Measurements from ENCODE around the gene ARHGEF1.
A peak's percentile ranks its signal among the peaks of the same experiment; 100 is the strongest.

ARHGEF1 gene

DNA sequence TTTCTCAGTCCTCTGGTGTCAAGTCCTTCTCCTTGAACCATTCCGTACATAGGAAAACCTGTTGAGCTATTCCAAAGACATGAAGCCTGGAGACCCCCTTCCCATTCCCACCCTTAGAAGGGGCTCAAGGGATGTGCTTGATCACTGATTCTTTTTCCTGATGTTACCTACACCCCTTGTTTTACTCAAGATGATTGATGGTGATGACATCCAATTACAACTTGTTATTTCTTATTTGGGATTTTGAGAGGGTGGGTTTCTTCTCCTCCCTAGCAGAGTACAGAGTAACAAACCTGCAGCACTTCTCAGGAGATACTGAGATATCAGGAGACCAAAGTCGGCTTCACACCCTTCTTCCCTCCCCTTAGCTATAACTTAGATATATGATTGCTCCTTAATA is 29.6 kb upstream of the ARHGEF1 start:
- no peaks in the 10 kb centered on the region for H3K9me3 ChIP-seq (ENCODE audit: insufficient read depth, low read length)
- no peak overlapping the region for H3K4me2 ChIP-seq (ENCODE audit: low read length)
- H3K36me3 ChIP-seq (replicated peaks; ENCODE audit: low read depth, low read length), result no peaks in the 10 kb centered on the region
- H3K4me3 ChIP-seq (ENCODE audit: low read length), result no peak overlapping the region
- H3K4me1 ChIP-seq (ENCODE audit: low read length), result no peaks in the 10 kb centered on the region
- H3K27me3 ChIP-seq (ENCODE audit: low read depth, low read length), result peaks cover 57% of the 10 kb centered on the region
- H3K79me2 ChIP-seq (ENCODE audit: low read length), result no peaks in the 10 kb centered on the region
- no peaks in the 10 kb centered on the region for H4K20me1 ChIP-seq (ENCODE audit: insufficient read depth, low read length)
- H3K27ac ChIP-seq (ENCODE audit: low read length), result no peak overlapping the region
- H3K9ac ChIP-seq (ENCODE audit: low read length), result no peak overlapping the region
- no peak overlapping the region for H2AFZ ChIP-seq (ENCODE audit: low read depth, low read length)
- TF ChIP-seq EZH2phosphoT487 (IDR thresholded peaks at IDR 0.05; ENCODE audit: low read depth), result no peak

DNA sequence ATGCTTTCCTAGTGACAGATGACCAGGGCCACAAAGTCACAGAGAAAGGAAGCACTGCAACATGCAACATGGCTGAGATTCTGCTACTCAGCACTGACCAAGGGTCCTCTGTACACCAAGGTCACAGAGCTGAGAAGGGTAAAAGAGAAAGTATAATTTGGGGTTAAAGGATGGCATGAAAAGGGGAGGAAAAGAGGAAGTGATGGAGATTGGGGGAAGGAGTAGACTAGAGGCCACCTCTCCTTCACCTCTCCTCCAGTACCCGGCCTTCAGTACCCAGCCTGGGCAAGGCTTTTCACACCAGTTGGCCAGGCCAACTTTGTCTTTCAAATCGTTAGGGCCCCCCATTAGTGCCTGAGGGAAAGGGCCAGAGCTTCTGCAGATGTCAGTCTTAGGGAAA is 29.2 kb upstream of the ARHGEF1 start:
- TF ChIP-seq, protein P1, sequence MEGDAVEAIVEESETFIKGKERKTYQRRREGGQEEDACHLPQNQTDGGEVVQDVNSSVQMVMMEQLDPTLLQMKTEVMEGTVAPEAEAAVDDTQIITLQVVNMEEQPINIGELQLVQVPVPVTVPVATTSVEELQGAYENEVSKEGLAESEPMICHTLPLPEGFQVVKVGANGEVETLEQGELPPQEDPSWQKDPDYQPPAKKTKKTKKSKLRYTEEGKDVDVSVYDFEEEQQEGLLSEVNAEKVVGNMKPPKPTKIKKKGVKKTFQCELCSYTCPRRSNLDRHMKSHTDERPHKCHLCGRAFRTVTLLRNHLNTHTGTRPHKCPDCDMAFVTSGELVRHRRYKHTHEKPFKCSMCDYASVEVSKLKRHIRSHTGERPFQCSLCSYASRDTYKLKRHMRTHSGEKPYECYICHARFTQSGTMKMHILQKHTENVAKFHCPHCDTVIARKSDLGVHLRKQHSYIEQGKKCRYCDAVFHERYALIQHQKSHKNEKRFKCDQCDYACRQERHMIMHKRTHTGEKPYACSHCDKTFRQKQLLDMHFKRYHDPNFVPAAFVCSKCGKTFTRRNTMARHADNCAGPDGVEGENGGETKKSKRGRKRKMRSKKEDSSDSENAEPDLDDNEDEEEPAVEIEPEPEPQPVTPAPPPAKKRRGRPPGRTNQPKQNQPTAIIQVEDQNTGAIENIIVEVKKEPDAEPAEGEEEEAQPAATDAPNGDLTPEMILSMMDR (IDR thresholded peaks at IDR 0.05; ENCODE audit: low read depth, low read length), result no peak
- no peak for TF ChIP-seq EZH2phosphoT487 (IDR thresholded peaks at IDR 0.05; ENCODE audit: low read depth)
- Histone ChIP-seq H3K27ac (ENCODE audit: low read length) (no peak overlapping the region), H3K4me2 (ENCODE audit: low read length) (no peak overlapping the region), H3K9ac (ENCODE audit: low read length) (no peak overlapping the region), H3K27me3 (ENCODE audit: low read depth, low read length) (peaks cover 54% of the 10 kb centered on the region), H3K4me3 (ENCODE audit: low read length) (no peak overlapping the region), H4K20me1 (ENCODE audit: insufficient read depth, low read length) (no peaks in the 10 kb centered on the region), H3K36me3 (replicated peaks; ENCODE audit: low read depth, low read length) (no peaks in the 10 kb centered on the region), H3K9me3 (ENCODE audit: insufficient read depth, low read length) (no peaks in the 10 kb centered on the region), H3K4me1 (ENCODE audit: low read length) (peaks cover under 1% of the 10 kb centered on the region; the same call in 1 of the 2 replicates), H3K79me2 (ENCODE audit: low read length) (no peaks in the 10 kb centered on the region), H2AFZ (ENCODE audit: low read depth, low read length) (no peak overlapping the region)

DNA sequence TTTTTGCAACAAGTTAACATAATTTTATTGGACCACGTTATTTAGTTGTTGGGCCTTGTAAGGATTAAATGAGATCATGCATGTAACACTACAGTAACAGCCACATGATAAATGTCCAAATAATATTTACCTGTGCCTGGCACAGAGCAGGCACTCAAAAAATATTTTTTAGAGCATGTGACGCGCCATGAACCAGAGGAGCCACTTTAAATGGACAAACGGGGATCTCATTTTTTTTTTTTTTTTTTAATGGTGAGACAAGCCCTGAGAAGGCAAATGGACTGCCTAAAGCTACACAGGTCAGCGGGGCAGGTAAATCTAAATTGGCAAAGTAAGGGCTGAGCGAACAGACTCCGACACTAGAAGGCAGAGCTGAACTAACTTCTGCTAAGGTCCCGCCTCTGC is 23.8 kb upstream of the ARHGEF1 start:
- no peak for TF ChIP-seq EZH2phosphoT487 (IDR thresholded peaks at IDR 0.05; ENCODE audit: low read depth)
- TF ChIP-seq, protein P1 (IDR thresholded peaks at IDR 0.05; ENCODE audit: low read depth, low read length), result peak; percentile 61
- no peak overlapping the region for H3K27ac ChIP-seq (ENCODE audit: low read length)

DNA sequence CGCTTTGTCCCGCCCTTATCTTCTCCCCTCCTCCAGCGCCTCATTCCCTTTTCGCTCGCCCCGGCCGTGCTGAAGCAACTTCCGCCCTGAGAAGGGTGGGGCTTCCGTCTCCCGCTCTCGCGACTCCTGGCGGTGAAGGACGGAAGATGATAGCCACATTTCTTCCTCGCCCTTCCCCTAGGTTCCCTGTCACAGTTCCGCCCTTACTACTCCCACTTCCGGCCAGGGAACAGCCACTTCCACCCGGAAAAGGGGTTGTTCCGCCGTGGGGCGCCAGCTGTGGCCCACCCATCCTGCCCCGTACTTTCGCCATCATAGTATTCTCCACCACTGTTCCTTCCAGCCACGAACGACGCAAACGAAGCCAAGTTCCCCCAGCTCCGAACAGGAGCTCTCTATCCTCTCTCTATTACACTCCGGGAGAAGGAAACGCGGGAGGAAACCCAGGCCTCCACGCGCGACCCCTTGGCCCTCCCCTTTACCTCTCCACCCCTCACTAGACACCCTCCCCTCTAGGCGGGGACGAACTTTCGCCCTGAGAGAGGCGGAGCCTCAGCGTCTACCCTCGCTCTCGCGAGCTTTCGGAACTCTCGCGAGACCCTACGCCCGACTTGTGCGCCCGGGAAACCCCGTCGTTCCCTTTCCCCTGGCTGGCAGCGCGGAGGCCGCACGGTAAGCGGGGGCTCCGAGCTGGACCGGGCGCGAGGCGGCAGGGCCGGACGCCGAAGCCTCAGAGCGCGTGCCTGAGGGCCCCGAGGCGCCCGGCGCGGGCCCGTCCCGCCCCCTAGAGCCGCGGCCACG is 23.2 kb upstream of the ARHGEF1 start, which contains the start of gene RPS19:
RPS19 (plus strand) TSS at position 638 of the 801 bp plus-strand sequence. CDS start 520 bp downstream, outside the sequence.
- peaks cover 50% of the 10 kb centered on the region for H3K79me2 ChIP-seq (ENCODE audit: low read length)
- peak within 1 kb of the TSS; percentile 97 for H3K9ac ChIP-seq (ENCODE audit: low read length)
- H4K20me1 ChIP-seq (ENCODE audit: insufficient read depth, low read length), result peaks cover 33% of the 10 kb centered on the region
- H3K36me3 ChIP-seq (replicated peaks; ENCODE audit: low read depth, low read length), result peaks cover 43% of the 10 kb centered on the region
- H3K27me3 ChIP-seq (ENCODE audit: low read depth, low read length), result peaks cover 4% of the 10 kb centered on the region; the same call in 1 of the 2 replicates
- H2AFZ ChIP-seq (ENCODE audit: low read depth, low read length), result peak within 1 kb of the TSS; percentile 79; the same call in 1 of the 2 replicates
- peaks cover 42% of the 10 kb centered on the region for H3K4me1 ChIP-seq (ENCODE audit: low read length)
- peak within 1 kb of the TSS; percentile 88 for H3K27ac ChIP-seq (ENCODE audit: low read length)
- no peak for TF ChIP-seq EZH2phosphoT487 (IDR thresholded peaks at IDR 0.05; ENCODE audit: low read depth)
- TF ChIP-seq, protein P1 (IDR thresholded peaks at IDR 0.05; ENCODE audit: low read depth, low read length), result peak; percentile 41; the same call in 1 of the 2 replicates
- H3K4me2 ChIP-seq (ENCODE audit: low read length), result peak within 1 kb of the TSS; percentile 92
- peak within 1 kb of the TSS; percentile 82 for H3K4me3 ChIP-seq (ENCODE audit: low read length)
- H3K9me3 ChIP-seq (ENCODE audit: insufficient read depth, low read length), result no peaks in the 10 kb centered on the region

More for the DNA sequence above, 23.8 kb upstream of the ARHGEF1 start:
- peak overlapping the region; percentile 82 for H3K4me3 ChIP-seq (ENCODE audit: low read length)
- no peaks in the 10 kb centered on the region for H3K9me3 ChIP-seq (ENCODE audit: insufficient read depth, low read length)
- H3K36me3 ChIP-seq (replicated peaks; ENCODE audit: low read depth, low read length), result peaks cover 37% of the 10 kb centered on the region
- H3K79me2 ChIP-seq (ENCODE audit: low read length), result peaks cover 44% of the 10 kb centered on the region
- H4K20me1 ChIP-seq (ENCODE audit: insufficient read depth, low read length), result peaks cover 27% of the 10 kb centered on the region
- H3K4me2 ChIP-seq (ENCODE audit: low read length), result peak overlapping the region; percentile 59
- H3K27me3 ChIP-seq (ENCODE audit: low read depth, low read length), result peaks cover 10% of the 10 kb centered on the region
- H3K4me1 ChIP-seq (ENCODE audit: low read length), result peaks cover 36% of the 10 kb centered on the region
- H2AFZ ChIP-seq (ENCODE audit: low read depth, low read length), result peak overlapping the region; percentile 49; the same call in 1 of the 2 replicates
- H3K9ac ChIP-seq (ENCODE audit: low read length), result peak overlapping the region; percentile 61

Data from OCI-LY3 (cell line).